K562 (cell line): ENCODE results near the gene HBG1. TPM values are rescaled to one million over a fixed set of nuclear protein-coding genes. Genes with fewer than 3 reads are reported as not detected.

Source experiments
- ATAC-seq: fragments of 200-7000 bp; cut with Tn5 transposase; 3 replicates; pipeline ENCODE4 v1.9.1; 2020; ENCODE audit warnings: moderate library complexity
- BruUV-seq: library from RNA; stranded (reverse); fragments of 400-500 nt; replicated peaks from 2 replicates; lab custom pipeline; 2021; lab: Mats Ljungman, UMichigan
- CTCF ChIA-PET: fragments of 300-600 bp; formaldehyde crosslinking; extraction: SDS; loops from one replicate; lab custom pipeline; 2021; ENCODE audit warnings: low intra/inter-chr PET ratio; lab: Yijun Ruan, JAX
- POLR2A ChIA-PET: fragments of 300-600, 350-650 bp; sonication (Branson Sonifier 250); formaldehyde crosslinking; extraction: SDS; loops from one replicate; lab custom pipeline; 2021; ENCODE audit warnings: antibody characterized with exemption, inconsistent platforms; lab: Yijun Ruan, JAX
- DNase-seq, 4 experiments: peaks; one replicate each; pipeline versions ENCODE4 v3.0.0 to v3.0.0-alpha.2; 2011 to 2018; ENCODE audit warnings: low spot score in 3 of 4, mixed read lengths in 3 of 4; ENCODE audit errors: extremely low read depth in 1 of 4
- FAIRE-seq: peaks from 2 replicates; lab custom pipeline; 2011; peaks lifted over from hg19 to GRCh38; lab: Jason Lieb, UNC
- H2AFZ ChIP-seq: 2 replicates; pipeline ENCODE4 v1.6.0; 2011; ENCODE audit warnings: low read depth, low read length, control low read depth, inconsistent platforms
- H3K27ac ChIP-seq: fragments of 200-600 bp; 3 replicates; pipeline ENCODE4 v1.8.0; 2011; ENCODE audit warnings: low read depth, mild to moderate bottlenecking, control low read depth, inconsistent platforms, low read length, moderate library complexity, mixed read lengths; ENCODE audit errors: extremely low read depth
- H3K27me3 ChIP-seq, 2 experiments: fragments of 300-600 bp in 1 of 2; 2 replicates in 1 of 2; 3 replicates in 1 of 2; pipeline versions ENCODE4 v1.6.0 to v1.8.0; 2011; ENCODE audit warnings: inconsistent platforms in 2 of 2, low read length in 2 of 2, mild to moderate bottlenecking in 1 of 2, mixed read lengths in 1 of 2, moderate library complexity in 1 of 2; ENCODE audit not compliant: control insufficient read depth in 2 of 2, insufficient read depth in 2 of 2
- H3K36me3 ChIP-seq: fragments of 300-600 bp; 3 replicates; pipeline ENCODE4 v1.8.0; 2011; ENCODE audit warnings: mild to moderate bottlenecking, low read length, inconsistent platforms; ENCODE audit not compliant: control insufficient read depth, insufficient read depth
- H3K4me1 ChIP-seq, 2 experiments: fragments of 200-600 bp in 1 of 2; replicated peaks in 1 of 2; 2 replicates in 1 of 2; 3 replicates in 1 of 2; pipeline versions ENCODE4 v1.5.1 to v1.8.0; 2011; ENCODE audit warnings: inconsistent platforms in 2 of 2, low read length in 2 of 2, mild to moderate bottlenecking in 1 of 2, mixed read lengths in 1 of 2, moderate library complexity in 1 of 2; ENCODE audit not compliant: control insufficient read depth in 2 of 2, insufficient read depth in 2 of 2
- H3K4me2 ChIP-seq: 2 replicates; pipeline ENCODE4 v1.6.1; 2011; ENCODE audit warnings: low read length, control low read depth, inconsistent platforms, mixed read lengths; ENCODE audit not compliant: insufficient read depth
- H3K4me3 ChIP-seq: fragments of 200-600 bp; sonication (generic), shearing (Covaris generic); 2 replicates; pipeline ENCODE4 v1.5.1; 2016; ENCODE audit warnings: control low read depth, inconsistent platforms
- H3K79me2 ChIP-seq: fragments of 200-600 bp; 3 replicates; pipeline ENCODE4 v1.8.0; 2011; ENCODE audit warnings: low read length, inconsistent platforms; ENCODE audit not compliant: control insufficient read depth, insufficient read depth
- H3K9ac ChIP-seq, 2 experiments: 2 replicates each; pipeline versions ENCODE4 v1.6.0 to v1.6.1; 2011; ENCODE audit warnings: low read depth in 2 of 2, low read length in 2 of 2, control low read depth in 1 of 2, inconsistent platforms in 1 of 2, mild to moderate bottlenecking in 1 of 2, mixed read lengths in 1 of 2; ENCODE audit not compliant: insufficient read depth in 1 of 2
- H3K9me1 ChIP-seq: one replicate; pipeline ENCODE4 v1.6.0; 2011; ENCODE audit warnings: inconsistent platforms, mild to moderate bottlenecking, low read length, moderate library complexity; ENCODE audit not compliant: control insufficient read depth, insufficient read depth
- H3K9me3 ChIP-seq: replicated peaks from 2 replicates; pipeline ENCODE4 v1.5.1; 2011; ENCODE audit warnings: low read depth, low read length, inconsistent platforms; ENCODE audit not compliant: control insufficient read depth, insufficient read depth
- H4K20me1 ChIP-seq: replicated peaks from 2 replicates; pipeline ENCODE4 v1.6.1; 2011; ENCODE audit warnings: low read length, inconsistent platforms, mixed read lengths; ENCODE audit not compliant: control insufficient read depth, insufficient read depth
- CHD4 ChIP-seq: fragments of 200-600 bp; sonication (generic); IDR thresholded peaks from 3 replicates; pipeline ENCODE4 v1.6.1; 2012; ENCODE audit warnings: low read depth, mild to moderate bottlenecking, mixed read lengths, low read length, inconsistent platforms; ENCODE audit not compliant: insufficient read depth, insufficient replicate concordance, poor library complexity, severe bottlenecking
- LEF1 ChIP-seq: fragments of 450-650 bp; IDR thresholded peaks from 2 replicates; pipeline ENCODE4 v1.6.1; 2016; ENCODE audit warnings: mild to moderate bottlenecking
- MEF2A ChIP-seq: IDR thresholded peaks from 2 replicates; pipeline ENCODE4 v1.6.1; 2011; ENCODE audit warnings: low read depth, mild to moderate bottlenecking, low read length, moderate library complexity; ENCODE audit not compliant: control insufficient read depth
- MYC ChIP-seq, 2 experiments: fragments of 250-450 bp in 1 of 2; sonication (Bioruptor Pico) in 1 of 2; IDR thresholded peaks; 2 replicates each; pipeline versions ENCODE4 v1.5.1 to v1.6.1; 2012 to 2021; ENCODE audit warnings: low read depth in 2 of 2, borderline replicate concordance in 1 of 2, improper control_type of control experiment in 1 of 2, low read length in 1 of 2, mild to moderate bottlenecking in 1 of 2, moderate library complexity in 1 of 2
- NEUROD1 ChIP-seq: fragments of 150-350 bp; IDR thresholded peaks from 2 replicates; pipeline ENCODE4 v1.6.1; 2014; ENCODE audit warnings: borderline replicate concordance, low read length, low read depth; ENCODE audit not compliant: partially characterized antibody
- NR3C1 ChIP-seq: sonication (generic); formaldehyde crosslinking; IDR thresholded peaks from 2 replicates; pipeline ENCODE4 v1.8.1; 2022; ENCODE audit warnings: missing genetic modification reagents
- POLR2AphosphoS2 ChIP-seq: IDR thresholded peaks from 2 replicates; pipeline ENCODE4 v1.6.1; 2012; ENCODE audit warnings: low read length, improper control_type of control experiment
- POU5F1 ChIP-seq: fragments of 150-350 bp; IDR thresholded peaks from 2 replicates; pipeline ENCODE4 v1.6.1; 2014; ENCODE audit warnings: borderline replicate concordance, low read length, low read depth, mild to moderate bottlenecking; ENCODE audit not compliant: partially characterized antibody
- TAF7 ChIP-seq: fragments of 450-650 bp; IDR thresholded peaks from 2 replicates; pipeline ENCODE4 v1.6.1; 2016; ENCODE audit warnings: missing genetic modification characterization, missing compliant biosample characterization
- TFAP4 ChIP-seq: sonication (generic); formaldehyde crosslinking; IDR thresholded peaks from 2 replicates; pipeline ENCODE4 v1.8.0; 2022; ENCODE audit warnings: missing genetic modification reagents, mild to moderate bottlenecking, moderate library complexity, borderline replicate concordance
- ZNF318 ChIP-seq, 2 experiments: fragments of 450-650 bp; IDR thresholded peaks; 2 replicates each; pipeline ENCODE4 v1.6.1; 2016; ENCODE audit warnings: mild to moderate bottlenecking in 2 of 2, borderline replicate concordance in 1 of 2, low read depth in 1 of 2, moderate library complexity in 1 of 2
- WGBS: fragments of 100-300 bp; shearing (Covaris generic); methylation state at CpG from one replicate; pipeline ENCODE4 v1.1.6; 2016; ENCODE audit warnings: low coverage, mixed read lengths; ENCODE audit not compliant: insufficient coverage; ENCODE audit errors: missing lambda C conversion rate; 5-methylcytosine and 5-hydroxymethylcytosine counted together
- in situ Hi-C: fragments of 300-500 bp; cut with MboI; formaldehyde crosslinking; loops from 4 replicates; pipeline ENCODE4 v1.15.0; 2018; ENCODE audit warnings: inconsistent platforms, mixed read lengths
- intact Hi-C: fragments of 100-400 bp; cut with micrococcal nuclease; formaldehyde crosslinking; loops from 2 replicates; pipeline ENCODE4 v1.14.2; 2022
- polyA plus RNA-seq, 8 experiments: library from polyadenylated mRNA; depleted of rRNA in 4 of 8; stranded (reverse) in 5 of 8; unstranded in 3 of 8; fragments of >200 nt; fragmentation: Nextera tagmentation in 2 of 8; fragmentation: Illumina TruSeq in 1 of 8; extraction: Ambion mirVana in 2 of 8; extraction: Trizol in 1 of 8; gene quantifications; 2 replicates each; pipeline versions ENCODE4 v1.2.1 to v1.2.3, GENCODE V29; 2011 to 2014; ENCODE audit warnings: inconsistent platforms in 1 of 8, missing spikeins in 1 of 8
- total RNA-seq, 7 experiments: library from RNA; depleted of rRNA in 6 of 7; stranded (reverse); fragments of >200 nt in 6 of 7; fragmentation: Illumina TruSeq in 2 of 7; extraction: Trizol in 2 of 7; gene quantifications; 2 replicates each; pipeline versions ENCODE4 v1.2.1 to v1.2.3, GENCODE V29; 2011 to 2021; ENCODE audit warnings: low replicate concordance in 1 of 7

Gene HBG1
- total and polyA plus RNA-seq, 9 of the 15 experiments (the other 6 are each of a cell fraction or from before 2014, with no cell fraction given), result 1,066 to 16,338 (median 4,898) TPM

GRCh38 chr11:5232821-5233220, 16.8 kb downstream of the HBG1 start:
- Histone ChIP-seq H3K27me3 (no peaks in the 10 kb centered on the region), H4K20me1 (no peaks in the 10 kb centered on the region), H3K4me2 (no peak overlapping the region), H3K9me1 (no peaks in the 10 kb centered on the region), H3K36me3 (no peaks in the 10 kb centered on the region; the same call in 2 of the 3 replicates), H3K4me3 (no peak overlapping the region), H3K9ac (peak overlapping the region in 1 of 2 experiments; percentile 1; a peak in 1 of 4 replicates), H3K27ac (no peak overlapping the region), H3K9me3 (no peaks in the 10 kb centered on the region), H2AFZ (no peak overlapping the region), H3K4me1 (peaks cover 11 to 35% of the 10 kb centered on the region in 2 experiments), H3K79me2 (no peaks in the 10 kb centered on the region; the same call in 2 of the 3 replicates)
- in situ Hi-C loops (no loop called here), intact Hi-C loops (no loop called here)
- FAIRE-seq (no peak), ATAC-seq (no peak), DNase-seq (no peak)
- WGBS, result 100% methylated on average over 2 of the region's 2 CpGs
- no TSS peak for BruUV-seq
- POLR2A ChIA-PET, result interaction anchor here (1.3 kb wide), 1 partner anchor 10 kb away, joined by 10 read pairs; no protein-coding TSS in a partner anchor
- CTCF ChIA-PET, result no interaction called here
- no peak for TF ChIP-seq NEUROD1
- TF ChIP-seq MEF2A, result no peak
- no peak for TF ChIP-seq ZNF318 (IDR thresholded peaks at IDR 0.05; ENCODE audit: borderline replicate concordance in 1 of 2, low read depth in 1 of 2)
- TF ChIP-seq CHD4, result no peak
- TF ChIP-seq POLR2AphosphoS2, result no peak
- TF ChIP-seq NR3C1, result no peak
- TF ChIP-seq MYC (IDR thresholded peaks at IDR 0.05; ENCODE audit: low read depth, low read length), result no peak
- no peak for TF ChIP-seq MYC (CRISPR knock-in tag; IDR thresholded peaks at IDR 0.05; ENCODE audit: borderline replicate concordance, low read depth)
- TF ChIP-seq POU5F1, result no peak
- TF ChIP-seq TAF7 (tag), result no peak
- no peak for TF ChIP-seq TFAP4 (CRISPR knock-in tag)
- TF ChIP-seq LEF1, result no peak
